GM18951 (cell line): ENCODE results near the gene COL18A1.
"Not testable (repeated sequence)": the region's sequence is repeated elsewhere in the genome, so short reads cannot be mapped to it uniquely, and the experiment has no call there.

ENCODE experiments used
- POLR2A ChIP-seq: IDR thresholded peaks from 4 replicates; pipeline ENCODE4 v1.6.1; 2011; ENCODE audit warnings: mild to moderate bottlenecking; ENCODE audit not compliant: insufficient read length, insufficient read depth; ENCODE audit errors: extremely low read depth
- in situ Hi-C: fragments of 300-500 bp; cut with MboI; formaldehyde crosslinking; loops from one replicate; pipeline ENCODE4 v1.12.0; 2022; ENCODE audit warnings: low sequenced_read_pairs, mixed read lengths, inconsistent platforms; ENCODE audit not compliant: unreplicated experiment

The COL18A1 gene

GRCh38 chr21:45498646-45499000 is 93.7 kb downstream of the COL18A1 start:
- no peak for TF ChIP-seq POLR2A
- in situ Hi-C loops: no loop called here

GRCh38 chr21:45499201-45499750 is 94.3 kb downstream of the COL18A1 start:
- no peak for TF ChIP-seq POLR2A
- in situ Hi-C loops: no loop called here

- no peak for TF ChIP-seq POLR2A
These were observed 95.1 kb downstream of the COL18A1 start for GRCh38 chr21:45499970-45500577.

GRCh38 chr21:45501081-45502005 is 96.4 kb downstream of the COL18A1 start:
- in situ Hi-C loops: not testable (repeated sequence)

More at GRCh38 chr21:45499970-45500577, 95.1 kb downstream of the COL18A1 start:
- in situ Hi-C loops: no loop called here

GRCh38 chr21:45502006-45502345 is 97.0 kb downstream of the COL18A1 start:
- in situ Hi-C loops: no loop called here

GRCh38 chr21:45502600-45502999 is 97.6 kb downstream of the COL18A1 start:
- in situ Hi-C loops: no loop called here
- no peak for TF ChIP-seq POLR2A

More at GRCh38 chr21:45502006-45502345, 97.0 kb downstream of the COL18A1 start:
- no peak for TF ChIP-seq POLR2A

- in situ Hi-C loops: not testable (repeated sequence)
These were observed 98.3 kb downstream of the COL18A1 start for GRCh38 chr21:45503226-45503625.

GRCh38 chr21:45504021-45504515 is 99.1 kb downstream of the COL18A1 start:
- in situ Hi-C loops: no loop called here

GRCh38 chr21:45504516-45505415 is 99.8 kb downstream of the COL18A1 start:
- in situ Hi-C loops: no loop called here
- TF ChIP-seq POLR2A: no peak

More at GRCh38 chr21:45504021-45504515, 99.1 kb downstream of the COL18A1 start:
- TF ChIP-seq POLR2A: no peak

- in situ Hi-C loops: no loop called here
These were observed 100.6 kb downstream of the COL18A1 start for GRCh38 chr21:45505416-45506021.

GRCh38 chr21:45506241-45506817 is 101.4 kb downstream of the COL18A1 start:
- no peak for TF ChIP-seq POLR2A
- in situ Hi-C loops: no loop called here

More at GRCh38 chr21:45505416-45506021, 100.6 kb downstream of the COL18A1 start:
- TF ChIP-seq POLR2A: no peak

- TF ChIP-seq POLR2A: no peak
- in situ Hi-C loops: no loop called here
These were observed 102.0 kb downstream of the COL18A1 start for GRCh38 chr21:45506836-45507522.

- no peak for TF ChIP-seq POLR2A
- in situ Hi-C loops: no loop called here
These were observed 102.5 kb downstream of the COL18A1 start for GRCh38 chr21:45507523-45507875.
